GM18519 (cell line): ENCODE results near the gene ABCA12.

ENCODE experiments used
- ATAC-seq: cut with Tn5 transposase; IDR thresholded peaks from one replicate; pipeline ENCODE4 v1.9.1; 2021; ENCODE audit warnings: mild to moderate bottlenecking, moderate library complexity; ENCODE audit not compliant: unreplicated experiment, low FRiP score

ABCA12 gene

DNA sequence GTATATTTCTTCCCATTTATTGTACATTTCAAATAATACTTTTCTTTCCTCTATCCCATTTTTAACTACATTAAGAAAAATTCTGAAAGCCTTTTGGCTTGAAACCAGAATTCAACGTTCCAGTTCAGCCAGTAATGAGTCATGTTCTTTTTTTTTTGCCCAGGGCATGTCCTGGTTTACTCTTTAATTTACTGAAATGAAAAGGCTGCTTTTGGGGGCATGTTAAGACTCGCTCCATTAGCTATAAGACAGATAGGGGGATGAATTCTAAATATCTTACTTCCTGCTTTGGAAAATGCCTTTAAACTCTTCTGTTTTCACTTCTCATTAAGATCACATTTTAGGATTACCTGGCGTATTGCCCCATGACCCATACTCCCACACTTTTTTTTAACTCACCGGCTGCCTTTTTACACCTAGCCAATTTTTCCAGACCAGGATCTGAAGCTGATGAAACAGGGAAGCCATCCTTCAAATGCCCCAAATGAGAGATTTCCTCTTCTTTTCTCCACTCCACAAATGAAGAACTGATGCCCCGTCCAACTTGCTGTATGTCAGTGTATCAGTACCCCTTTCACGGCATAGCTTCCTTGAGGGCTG, 585 bp downstream of the ABCA12 start:
- no peak for ATAC-seq

GRCh38 chr2:215137329-215137686, 1.1 kb downstream of the ABCA12 start:
- ATAC-seq: no peak

GRCh38 chr2:215136669-215137328, 1.6 kb downstream of the ABCA12 start:
- peak; percentile 48 for ATAC-seq

GRCh38 chr2:215120401-215120800, 18.0 kb downstream of the ABCA12 start:
- ATAC-seq: no peak

DNA sequence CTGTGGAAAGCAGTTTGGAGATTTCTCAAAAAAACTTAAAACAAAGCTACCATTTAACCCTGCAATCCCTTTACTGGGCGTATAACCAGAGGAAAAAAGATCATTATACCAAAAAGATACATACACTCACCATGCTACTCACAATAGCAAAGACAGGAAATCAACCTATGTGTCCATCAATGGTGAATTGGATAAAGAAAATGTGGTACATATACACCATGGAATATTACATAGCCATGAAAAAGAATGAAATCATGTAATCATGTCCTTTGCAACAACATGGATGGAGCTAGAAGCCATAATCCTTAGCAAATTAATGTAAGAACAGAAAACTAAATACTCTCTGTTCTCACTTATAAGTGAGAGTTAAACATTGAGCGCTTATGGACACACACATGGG, 18.6 kb downstream of the ABCA12 start:
- ATAC-seq: no peak

DNA sequence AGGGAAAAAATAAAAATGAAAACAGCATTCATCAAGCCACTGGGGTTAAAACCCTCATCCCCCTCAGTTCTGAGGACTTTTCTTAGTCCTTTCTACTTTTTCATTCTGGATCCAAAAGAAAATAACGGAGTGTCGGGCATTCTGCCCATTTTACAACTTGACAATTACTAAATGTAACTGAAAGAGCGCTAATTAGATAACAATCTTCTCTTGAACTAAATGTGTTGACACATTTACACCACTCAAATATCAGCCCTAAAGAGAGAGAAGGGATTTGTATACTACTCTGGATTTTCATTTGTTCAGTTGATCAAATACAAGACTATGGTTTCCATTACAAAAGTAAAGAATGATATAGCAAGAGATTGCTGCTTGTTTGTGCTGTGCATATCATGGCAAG, 27.5 kb downstream of the ABCA12 start:
- ATAC-seq: no peak

GRCh38 chr2:215107216-215108056, 31.0 kb downstream of the ABCA12 start:
- no peak for ATAC-seq

- no peak for ATAC-seq
These were observed 32.6 kb downstream of the ABCA12 start for GRCh38 chr2:215105607-215106354.

- ATAC-seq: no peak
These were observed 34.2 kb downstream of the ABCA12 start for GRCh38 chr2:215104226-215104625.

DNA sequence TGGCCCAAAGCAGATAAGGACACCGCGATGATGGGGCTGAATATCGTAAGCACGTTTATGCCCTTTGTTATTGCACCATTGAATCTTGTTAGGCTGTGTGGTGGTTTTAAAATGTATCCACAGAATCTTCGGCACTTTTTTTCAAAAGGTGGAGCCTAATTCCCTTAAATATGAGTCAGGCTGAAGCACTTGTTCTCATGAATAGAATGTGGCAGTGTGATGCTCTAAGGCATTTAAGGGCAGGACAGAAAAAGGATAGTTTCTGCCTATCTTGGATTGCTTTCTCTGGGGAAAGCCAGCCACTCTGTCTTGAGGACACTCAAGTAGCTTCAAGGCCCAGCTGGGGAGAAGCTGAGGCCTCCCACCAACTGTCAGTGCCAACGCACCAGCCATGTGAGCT, 39.6 kb downstream of the ABCA12 start:
- ATAC-seq: no peak

DNA sequence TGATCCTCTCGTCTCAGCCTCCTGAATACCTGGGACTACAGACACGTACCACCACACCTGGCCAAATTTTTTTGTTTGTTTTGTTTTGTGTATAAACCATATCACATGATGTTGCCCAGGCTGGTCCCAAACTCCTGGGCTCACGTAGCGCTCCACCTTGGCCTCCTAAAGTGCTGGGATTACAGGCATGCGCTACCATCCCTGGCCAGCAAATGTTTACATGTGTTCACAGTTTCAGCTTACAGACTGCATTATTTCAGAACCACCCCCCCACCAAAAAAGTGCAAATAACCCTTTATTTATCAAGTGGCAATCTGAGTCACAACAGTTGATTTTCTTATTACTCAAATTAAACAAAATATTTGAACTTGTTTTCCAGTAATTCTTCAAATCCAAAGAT, 54.3 kb downstream of the ABCA12 start:
- ATAC-seq: no peak

DNA sequence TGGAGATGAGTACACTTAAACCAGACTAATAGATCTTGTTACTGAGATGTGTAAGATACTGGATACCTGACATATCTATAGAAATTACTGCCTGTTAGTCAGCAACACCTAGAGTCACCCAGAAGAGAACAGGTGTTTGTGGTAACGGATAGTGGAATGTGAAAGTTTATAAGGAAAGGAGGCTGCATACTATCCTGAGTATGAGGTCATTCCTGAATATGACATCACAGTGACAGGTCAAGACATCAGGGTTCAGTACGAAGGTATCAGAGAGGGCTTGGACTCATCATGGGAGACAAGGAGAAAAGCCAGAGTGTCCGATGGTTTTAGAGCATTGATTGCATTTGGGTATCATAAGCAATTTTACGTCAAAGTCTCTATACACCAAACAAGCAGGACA, 55.3 kb downstream of the ABCA12 start:
- ATAC-seq: no peak

DNA sequence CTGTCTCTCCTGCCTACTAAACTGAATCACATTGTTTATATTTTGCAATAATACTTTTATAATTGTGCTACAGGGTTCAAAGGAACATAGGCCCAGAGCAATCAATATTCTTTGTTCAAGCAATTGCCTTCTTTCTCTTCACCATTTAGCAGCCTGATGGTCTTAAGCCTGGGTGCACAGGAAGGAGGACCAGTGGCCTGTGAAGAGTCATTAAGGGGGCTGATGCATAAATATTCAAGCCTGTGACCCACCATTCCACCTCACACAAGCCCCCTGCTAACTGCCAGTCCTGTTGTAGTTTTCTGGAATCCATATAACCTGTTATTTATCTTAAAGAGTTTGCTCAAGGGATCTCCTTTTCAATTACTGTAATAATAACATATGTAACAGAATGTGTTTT, 56.0 kb downstream of the ABCA12 start:
- ATAC-seq: no peak

DNA sequence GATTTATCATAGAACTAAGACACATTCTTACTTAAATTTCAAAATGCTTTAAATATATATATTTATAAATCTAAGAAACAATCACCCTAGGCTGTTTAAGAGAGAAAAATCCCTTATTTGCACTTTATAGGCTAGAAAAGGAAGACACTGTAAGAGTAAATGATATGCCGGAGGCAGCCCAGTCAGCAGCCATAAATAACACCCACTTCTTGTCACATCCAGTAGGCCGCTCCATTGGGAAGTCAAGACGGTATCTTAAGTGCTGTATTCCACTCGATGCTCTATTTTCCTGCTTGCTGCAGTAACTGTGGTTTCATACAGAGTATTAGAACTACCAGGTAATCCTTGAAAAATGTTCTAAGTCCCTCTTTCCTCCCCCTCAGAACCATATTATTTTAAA, 57.9 kb downstream of the ABCA12 start:
- no peak for ATAC-seq

- no peak for ATAC-seq
These were observed 66.8 kb downstream of the ABCA12 start for GRCh38 chr2:215071676-215072075.

- ATAC-seq: no peak
These were observed 70.0 kb downstream of the ABCA12 start for GRCh38 chr2:215068399-215068798.

GRCh38 chr2:215066124-215066523, 72.3 kb downstream of the ABCA12 start:
- ATAC-seq: no peak

GRCh38 chr2:215063526-215063925, 74.9 kb downstream of the ABCA12 start:
- ATAC-seq: no peak

- ATAC-seq: no peak
These were observed 77.4 kb downstream of the ABCA12 start for GRCh38 chr2:215060861-215061536.

DNA sequence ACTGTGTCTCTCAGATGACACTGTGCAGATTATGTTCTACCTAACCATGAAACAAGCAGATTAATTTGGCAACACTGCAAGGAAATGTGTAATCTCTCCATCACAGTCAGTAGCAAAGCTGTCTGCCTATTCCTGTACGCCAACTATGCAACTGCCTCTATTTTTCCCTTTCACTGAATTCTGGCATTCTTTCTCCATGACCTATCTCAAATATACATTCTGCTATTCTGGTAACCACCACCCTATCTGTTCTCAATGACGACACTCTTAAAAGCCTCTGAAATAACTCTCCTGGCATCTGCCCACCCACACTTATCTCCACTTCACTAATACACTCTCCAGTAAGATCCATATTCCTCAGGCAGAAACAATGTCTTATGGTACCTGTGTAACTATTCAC, 78.7 kb downstream of the ABCA12 start:
- no peak for ATAC-seq

- no peak for ATAC-seq
These were observed 82.5 kb downstream of the ABCA12 start for GRCh38 chr2:215055891-215056290.
